AG10803 (cell line): ENCODE data around the gene SELENOM.
"Not testable (repeated sequence)": the region's sequence is repeated elsewhere in the genome, so short reads cannot be mapped to it uniquely, and the experiment has no call there.

ENCODE experiments used
- DNase-seq: peaks from one replicate; pipeline ENCODE4 v3.0.0; 2010; ENCODE audit warnings: low read depth
- H3K4me3 ChIP-seq: 2 replicates; pipeline ENCODE4 v1.5.1; 2011; ENCODE audit warnings: mild to moderate bottlenecking, low read length, control low read depth
- TF ChIP-seq, protein P1 (sequence below): conservative IDR thresholded peaks from 2 replicates; pipeline ENCODE4 v1.5.1; 2011; ENCODE audit warnings: mild to moderate bottlenecking, low read length, control low read depth, inconsistent platforms

SELENOM gene

DNA sequence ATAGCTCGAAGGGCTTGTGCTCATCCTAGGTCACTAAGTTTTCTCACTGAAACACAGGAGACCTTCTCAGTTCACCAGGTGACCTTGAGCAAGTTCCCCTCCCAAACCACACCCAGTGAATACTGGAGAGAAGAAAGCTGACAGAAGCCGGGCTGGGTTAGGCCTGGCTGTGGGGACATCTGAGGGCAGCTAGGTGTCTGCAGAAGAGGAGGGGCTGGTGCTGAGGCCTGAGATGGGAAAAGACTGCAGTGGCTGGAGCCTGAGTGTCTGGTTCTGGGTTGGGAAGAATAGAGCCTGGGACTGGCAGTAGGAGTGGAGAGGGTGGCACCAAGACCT lies 14.8 kb upstream of the SELENOM start:
- DNase-seq: no peak
- H3K4me3 ChIP-seq: no peak overlapping the region
- TF ChIP-seq, protein P1, sequence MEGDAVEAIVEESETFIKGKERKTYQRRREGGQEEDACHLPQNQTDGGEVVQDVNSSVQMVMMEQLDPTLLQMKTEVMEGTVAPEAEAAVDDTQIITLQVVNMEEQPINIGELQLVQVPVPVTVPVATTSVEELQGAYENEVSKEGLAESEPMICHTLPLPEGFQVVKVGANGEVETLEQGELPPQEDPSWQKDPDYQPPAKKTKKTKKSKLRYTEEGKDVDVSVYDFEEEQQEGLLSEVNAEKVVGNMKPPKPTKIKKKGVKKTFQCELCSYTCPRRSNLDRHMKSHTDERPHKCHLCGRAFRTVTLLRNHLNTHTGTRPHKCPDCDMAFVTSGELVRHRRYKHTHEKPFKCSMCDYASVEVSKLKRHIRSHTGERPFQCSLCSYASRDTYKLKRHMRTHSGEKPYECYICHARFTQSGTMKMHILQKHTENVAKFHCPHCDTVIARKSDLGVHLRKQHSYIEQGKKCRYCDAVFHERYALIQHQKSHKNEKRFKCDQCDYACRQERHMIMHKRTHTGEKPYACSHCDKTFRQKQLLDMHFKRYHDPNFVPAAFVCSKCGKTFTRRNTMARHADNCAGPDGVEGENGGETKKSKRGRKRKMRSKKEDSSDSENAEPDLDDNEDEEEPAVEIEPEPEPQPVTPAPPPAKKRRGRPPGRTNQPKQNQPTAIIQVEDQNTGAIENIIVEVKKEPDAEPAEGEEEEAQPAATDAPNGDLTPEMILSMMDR: no peak

DNA sequence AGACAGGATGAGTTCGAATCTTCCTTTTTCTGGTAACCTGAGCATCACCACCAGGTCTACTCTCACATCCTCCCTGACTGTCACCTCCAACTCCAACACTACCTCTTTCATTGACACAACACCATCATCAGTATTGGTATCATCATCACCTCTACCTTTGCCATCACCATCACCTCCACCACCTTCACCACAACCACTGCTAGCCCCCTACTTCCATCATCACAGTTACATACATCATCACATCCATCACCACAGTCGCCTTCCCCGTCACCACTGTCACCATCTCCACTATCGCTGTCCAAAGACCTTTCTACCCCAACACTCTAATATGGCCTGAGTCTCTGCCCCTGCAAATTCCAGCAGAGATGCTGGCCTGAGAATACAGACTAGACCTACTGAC lies 14.0 kb upstream of the SELENOM start:
- DNase-seq: no peak
- no peak overlapping the region for H3K4me3 ChIP-seq
- TF ChIP-seq, protein P1: no peak

DNA sequence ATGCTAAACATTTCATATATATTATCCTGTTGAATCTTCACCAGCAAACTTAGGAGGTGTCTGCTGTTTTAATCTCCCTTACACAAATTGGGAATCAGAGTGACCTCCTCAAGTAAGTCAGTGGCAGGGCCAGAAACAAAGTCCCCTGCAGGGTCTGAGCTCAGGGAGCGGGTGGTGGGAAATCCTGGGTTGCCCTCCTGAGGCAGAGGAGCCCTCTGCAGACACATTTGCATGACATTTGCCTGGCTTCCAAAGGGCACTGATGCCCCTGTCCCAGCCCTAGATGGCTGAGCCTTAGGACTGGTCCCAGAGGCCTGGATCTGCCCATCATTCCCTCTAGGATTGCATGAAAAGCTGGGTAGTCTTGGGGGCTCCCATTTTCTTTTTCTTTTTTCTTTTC lies 13.3 kb upstream of the SELENOM start:
- no peak overlapping the region for H3K4me3 ChIP-seq
- DNase-seq: no peak
- TF ChIP-seq, protein P1: no peak

DNA sequence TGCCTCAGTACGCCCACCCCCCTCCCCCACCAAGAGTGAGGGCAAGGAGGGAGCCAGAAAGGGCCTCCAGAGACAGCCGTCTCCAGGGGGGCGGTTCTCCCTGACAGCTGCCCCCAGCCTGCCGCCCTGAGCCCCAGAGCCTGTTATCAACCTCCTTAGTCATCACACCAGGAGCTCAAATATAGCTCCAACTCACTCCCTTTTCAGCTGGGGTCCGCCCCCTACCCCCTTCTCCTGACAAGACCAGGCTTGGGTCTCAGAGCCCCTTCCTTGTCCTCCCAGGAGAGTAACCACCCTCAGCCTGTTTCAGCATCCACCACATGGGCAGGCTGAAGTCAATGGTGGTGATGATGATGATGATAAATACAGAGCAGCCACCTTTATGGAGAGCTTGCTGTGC lies 12.9 kb upstream of the SELENOM start:
- DNase-seq: no peak
- no peak overlapping the region for H3K4me3 ChIP-seq
- TF ChIP-seq, protein P1: no peak

DNA sequence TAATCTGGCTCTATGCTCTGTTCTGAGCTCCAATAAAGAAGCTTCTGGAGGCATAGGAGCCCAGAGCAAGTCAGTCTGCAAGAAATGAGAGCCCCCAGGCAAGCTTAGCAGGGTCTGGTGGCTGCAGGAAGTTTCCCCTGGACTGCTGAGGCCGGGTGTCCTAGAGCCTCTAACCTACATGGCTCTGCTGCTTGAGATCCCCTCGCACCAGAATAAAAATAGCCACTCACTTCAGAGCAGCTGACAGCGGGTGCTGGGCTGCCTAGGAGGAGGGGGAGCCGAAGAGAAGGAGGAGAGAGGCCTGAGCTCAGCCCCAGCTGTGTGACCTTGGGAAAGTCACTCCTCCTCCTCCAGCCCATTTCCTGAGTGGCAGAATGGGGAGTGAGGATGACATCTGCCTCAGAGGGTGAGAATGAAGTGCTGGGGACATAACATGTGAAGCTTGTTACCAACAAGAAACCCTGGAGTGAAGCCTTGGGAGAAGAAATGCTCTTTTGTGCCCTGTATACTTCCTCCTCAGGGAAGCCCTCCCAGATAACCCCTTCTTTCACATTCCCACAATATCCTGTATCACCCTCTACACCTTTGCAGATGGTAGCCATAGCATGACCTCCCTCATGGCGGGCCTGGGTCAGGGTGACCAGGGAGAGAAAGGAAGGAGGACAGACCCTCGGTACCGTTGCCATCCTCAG lies 11.8 kb upstream of the SELENOM start:
- no peak overlapping the region for H3K4me3 ChIP-seq
- TF ChIP-seq, protein P1: no peak
- DNase-seq: no peak

DNA sequence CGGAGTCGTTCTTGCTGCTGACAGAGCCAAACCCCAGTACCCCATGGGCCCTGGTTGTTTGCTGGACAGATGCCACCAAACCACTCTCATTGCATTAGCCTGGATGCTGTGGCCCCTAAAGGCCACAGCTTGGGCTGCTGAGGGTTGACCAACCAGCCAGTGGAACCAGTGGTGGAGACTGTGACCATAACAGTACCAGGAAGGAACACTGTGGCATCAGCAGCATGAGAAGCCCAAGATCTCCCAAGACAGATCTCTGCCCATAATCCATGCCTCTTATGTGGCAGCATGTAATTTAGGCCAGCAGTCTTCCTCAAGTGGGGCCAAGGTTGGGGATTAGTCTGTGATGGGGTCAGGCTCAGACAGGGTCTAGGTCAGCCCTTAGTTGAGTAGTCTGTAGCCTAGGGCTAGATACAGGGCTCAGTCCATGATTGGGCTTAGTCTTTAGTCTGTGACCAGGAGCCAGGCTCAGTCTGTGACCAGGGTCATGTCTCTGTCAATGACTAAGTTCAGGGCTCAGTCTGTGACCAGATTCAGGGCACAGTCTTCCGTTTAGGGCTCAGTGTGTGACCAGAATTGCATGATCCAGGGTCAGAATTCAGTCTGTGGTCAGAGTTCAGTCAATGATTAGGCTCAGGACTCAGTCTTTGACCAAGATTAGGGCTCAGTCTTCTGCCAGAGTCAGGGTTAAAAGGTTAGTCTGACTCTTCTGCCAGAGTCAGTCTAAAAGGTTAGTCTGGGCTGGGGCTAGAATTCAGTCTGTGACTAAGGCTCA lies 10.9 kb upstream of the SELENOM start:
- DNase-seq: no peak
- no peak overlapping the region for H3K4me3 ChIP-seq
- TF ChIP-seq, protein P1: no peak

DNA sequence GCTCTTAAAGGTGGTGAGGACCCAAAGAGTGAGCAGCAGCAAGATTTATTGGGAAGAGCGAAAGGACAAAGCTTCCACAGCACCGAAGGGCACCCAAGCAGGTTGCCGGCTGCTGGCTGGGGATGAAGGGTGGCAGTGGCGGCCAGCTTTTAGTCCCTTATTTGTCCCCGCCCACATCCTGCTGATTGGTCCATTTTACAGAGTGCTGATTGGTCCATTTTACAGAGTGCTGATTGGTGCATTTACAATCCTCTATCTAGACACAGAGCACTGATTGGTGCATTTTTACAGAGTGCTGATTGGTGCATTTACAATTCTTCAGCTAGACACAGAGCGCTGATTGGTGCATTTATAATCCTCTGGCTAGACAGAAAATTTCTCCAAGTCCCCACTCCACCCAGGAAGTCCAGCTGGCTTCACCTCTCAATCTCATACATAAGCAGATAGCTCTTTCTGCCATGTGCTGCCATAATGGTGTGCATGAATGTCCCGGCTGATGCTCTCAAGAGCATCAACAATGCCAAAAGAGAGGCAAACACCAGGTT lies 5.3 kb upstream of the SELENOM start:
- not testable (repeated sequence) for DNase-seq, H3K4me3 ChIP-seq
